ACC112 (cell line): ENCODE data around the gene PARD6A.
"Not testable (repeated sequence)": the region's sequence is repeated elsewhere in the genome, so short reads cannot be mapped to it uniquely, and the experiment has no call there.

Experiments used
- H2AFZ ChIP-seq: fragments of 200-600 bp; sonication (generic); one replicate; pipeline ENCODE4 v1.6.0; 2017; ENCODE audit warnings: antibody characterized with exemption, low read length; ENCODE audit not compliant: unreplicated experiment
- H3K27ac ChIP-seq: fragments of 200-600 bp; sonication (generic); 2 replicates; pipeline ENCODE4 v1.5.1; 2014; ENCODE audit warnings: low read depth, mild to moderate bottlenecking, antibody characterized with exemption, low read length, moderate library complexity
- H3K27me3 ChIP-seq: fragments of 200-600 bp; sonication (generic); 2 replicates; pipeline ENCODE4 v1.6.1; 2014; ENCODE audit warnings: mild to moderate bottlenecking, antibody characterized with exemption, low read length, moderate library complexity, mixed read lengths; ENCODE audit not compliant: insufficient read depth
- H3K36me3 ChIP-seq: fragments of 200-600 bp; sonication (generic); 2 replicates; pipeline ENCODE4 v1.6.1; 2016; ENCODE audit warnings: mild to moderate bottlenecking, antibody characterized with exemption, low read length, moderate library complexity, mixed read lengths; ENCODE audit not compliant: insufficient read depth
- H3K4me1 ChIP-seq: fragments of 200-600 bp; sonication (generic); one replicate; pipeline ENCODE4 v1.6.1; 2016; ENCODE audit warnings: low read length, mixed read lengths; ENCODE audit not compliant: insufficient read depth, unreplicated experiment, control insufficient read depth
- H3K4me3 ChIP-seq: fragments of 200-600 bp; sonication (generic); 2 replicates; pipeline ENCODE4 v1.5.1; 2014; ENCODE audit warnings: mild to moderate bottlenecking, low read depth, low read length
- H3K79me2 ChIP-seq: fragments of 200-600 bp; sonication (generic); one replicate; pipeline ENCODE4 v1.6.0; 2016; ENCODE audit warnings: low read length; ENCODE audit not compliant: control insufficient read depth, unreplicated experiment, insufficient read depth

The PARD6A gene

GRCh38 chr16:67676516-67676915, 15.8 kb downstream of the PARD6A start:
- no peak overlapping the region for H3K4me3 ChIP-seq
- H3K79me2 ChIP-seq: no peaks in the 10 kb centered on the region
- no peaks in the 10 kb centered on the region for H3K27me3 ChIP-seq
- peaks cover 5% of the 10 kb centered on the region for H3K4me1 ChIP-seq
- H3K36me3 ChIP-seq: peaks cover 5% of the 10 kb centered on the region; the same call in 1 of the 2 replicates
- H3K27ac ChIP-seq: no peak overlapping the region
- no peak overlapping the region for H2AFZ ChIP-seq

DNA sequence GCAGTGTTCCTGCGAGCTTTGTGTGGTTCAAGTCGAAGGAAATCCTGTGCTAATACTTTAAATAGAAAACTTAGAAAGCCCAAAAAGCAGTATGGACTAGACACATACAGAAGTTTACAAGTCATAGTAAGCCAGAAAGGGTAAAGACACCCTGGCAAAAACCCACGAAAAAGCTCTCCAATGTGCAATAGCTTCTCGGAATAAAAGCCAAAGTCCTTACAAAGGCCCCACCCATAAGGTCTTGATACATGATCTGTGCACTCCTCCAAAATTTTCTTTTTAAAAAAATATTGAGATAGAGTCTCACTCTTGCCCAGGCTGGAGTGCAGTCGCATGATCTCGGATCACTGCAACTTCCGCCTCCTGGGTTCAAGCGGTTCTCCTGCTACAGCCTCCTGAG, 16.2 kb downstream of the PARD6A start:
- Histone ChIP-seq H2AFZ (no peak overlapping the region), H3K4me3 (no peak overlapping the region), H3K27me3 (no peaks in the 10 kb centered on the region), H3K36me3 (peaks cover 5% of the 10 kb centered on the region; the same call in 1 of the 2 replicates), H3K4me1 (peaks cover 5% of the 10 kb centered on the region), H3K79me2 (no peaks in the 10 kb centered on the region), H3K27ac (no peak overlapping the region)

GRCh38 chr16:67677712-67678111, 17.0 kb downstream of the PARD6A start:
- Histone ChIP-seq H3K79me2 (no peaks in the 10 kb centered on the region), H3K27ac (no peak overlapping the region), H3K4me1 (peaks cover 5% of the 10 kb centered on the region), H2AFZ (no peak overlapping the region), H3K36me3 (peaks cover 5% of the 10 kb centered on the region; the same call in 1 of the 2 replicates), H3K27me3 (no peaks in the 10 kb centered on the region), H3K4me3 (no peak overlapping the region)

GRCh38 chr16:67678354-67679023, 17.7 kb downstream of the PARD6A start:
- H3K4me1 ChIP-seq: peaks cover 2% of the 10 kb centered on the region
- H3K27me3 ChIP-seq: no peaks in the 10 kb centered on the region
- H3K36me3 ChIP-seq: peaks cover 7% of the 10 kb centered on the region; the same call in 1 of the 2 replicates
- no peaks in the 10 kb centered on the region for H3K79me2 ChIP-seq
- no peak overlapping the region for H3K4me3 ChIP-seq
- H3K27ac ChIP-seq: no peak overlapping the region
- H2AFZ ChIP-seq: no peak overlapping the region

DNA sequence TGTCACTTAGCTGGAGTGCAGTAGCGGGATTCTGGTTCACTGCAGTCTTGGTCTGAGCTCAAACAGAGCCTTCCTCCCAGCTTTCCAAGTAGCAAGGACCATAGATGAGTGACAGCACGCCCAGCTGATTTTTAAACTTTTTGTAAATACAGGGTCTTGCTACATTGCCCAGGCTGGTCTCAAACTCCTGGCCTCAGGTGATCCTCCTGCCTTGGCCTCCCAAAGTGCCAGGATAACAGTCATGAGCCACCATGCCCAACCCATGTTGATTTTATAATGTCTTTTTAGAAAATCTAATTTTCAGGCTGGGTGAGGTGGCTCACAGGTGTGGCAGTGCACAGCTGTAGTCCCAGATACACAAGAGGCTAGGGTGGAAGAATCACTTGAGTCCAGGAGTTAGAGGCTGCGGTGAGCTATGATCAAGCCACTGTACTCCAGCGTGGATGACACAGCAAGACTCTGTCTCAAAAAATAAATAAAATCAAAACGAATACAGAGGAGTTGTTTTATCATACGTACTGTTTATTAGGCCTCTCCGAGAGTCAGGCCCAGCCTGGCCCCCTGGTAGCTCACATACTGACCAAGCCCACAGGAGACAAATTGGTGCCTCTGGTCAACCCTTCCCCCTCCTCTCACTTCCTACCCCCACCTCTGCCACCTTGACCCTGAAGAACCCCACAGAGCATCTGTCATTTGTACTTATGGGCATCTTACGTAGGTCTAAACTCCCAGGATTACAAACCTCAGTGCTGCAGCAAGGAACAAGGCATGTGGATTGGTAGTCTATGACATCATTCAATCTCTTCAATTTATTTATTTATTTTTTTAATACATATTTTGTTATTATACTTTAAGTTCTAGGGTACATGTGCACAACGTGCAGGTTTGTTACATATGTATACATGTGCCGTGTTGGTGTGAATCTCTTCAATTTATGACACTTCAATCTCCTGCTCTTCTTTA, 19.5 kb downstream of the PARD6A start:
- H3K27me3 ChIP-seq: no peaks in the 10 kb centered on the region
- no peaks in the 10 kb centered on the region for H3K4me1 ChIP-seq
- peaks cover 15% of the 10 kb centered on the region; the same call in 1 of the 2 replicates for H3K36me3 ChIP-seq
- H2AFZ ChIP-seq: no peak overlapping the region
- H3K79me2 ChIP-seq: no peaks in the 10 kb centered on the region
- H3K27ac ChIP-seq: no peak overlapping the region
- H3K4me3 ChIP-seq: no peak overlapping the region

GRCh38 chr16:67683767-67684166, 23.0 kb downstream of the PARD6A start:
- peaks cover 14% of the 10 kb centered on the region; the same call in 1 of the 2 replicates for H3K36me3 ChIP-seq
- no peaks in the 10 kb centered on the region for H3K79me2 ChIP-seq
- H3K27me3 ChIP-seq: no peaks in the 10 kb centered on the region
- H3K27ac ChIP-seq: no peak overlapping the region
- no peak overlapping the region for H3K4me3 ChIP-seq
- H3K4me1 ChIP-seq: no peaks in the 10 kb centered on the region
- H2AFZ ChIP-seq: no peak overlapping the region

DNA sequence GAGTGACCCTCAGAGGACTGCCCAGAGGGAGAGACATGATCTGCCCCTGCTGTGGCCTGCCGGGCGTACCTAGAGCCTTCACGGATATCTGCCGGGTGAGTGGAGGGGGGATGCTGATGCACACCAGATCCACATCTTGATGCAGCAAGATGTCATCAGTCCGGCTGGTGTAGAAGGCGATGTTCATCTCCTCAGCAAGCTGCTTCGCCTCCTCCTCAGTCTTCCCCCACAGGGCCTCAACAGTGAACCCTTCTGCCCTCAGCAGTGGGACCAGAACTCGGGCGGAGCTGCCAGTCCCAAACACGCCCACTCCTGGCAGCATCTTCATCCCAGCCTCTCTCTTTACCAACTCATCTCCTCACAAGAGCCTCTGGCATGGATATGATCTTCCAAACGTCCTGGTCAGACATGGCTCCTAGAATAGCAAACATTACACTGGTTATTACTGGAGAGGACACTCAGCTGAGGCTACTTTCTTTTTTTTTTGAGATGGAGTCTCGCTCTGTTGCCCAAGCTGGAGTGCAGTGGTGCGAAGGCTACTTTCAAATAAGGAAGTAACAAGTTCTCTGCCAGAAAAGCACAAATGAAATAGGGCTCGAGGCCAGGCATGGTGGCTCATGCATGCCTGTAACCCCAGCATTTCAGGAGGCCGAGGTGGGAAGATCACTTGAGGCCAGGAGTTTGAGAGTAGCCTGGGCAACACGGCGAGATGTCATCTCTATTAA, 24.8 kb downstream of the PARD6A start:
- peaks cover 14% of the 10 kb centered on the region; the same call in 1 of the 2 replicates for H3K36me3 ChIP-seq

DNA sequence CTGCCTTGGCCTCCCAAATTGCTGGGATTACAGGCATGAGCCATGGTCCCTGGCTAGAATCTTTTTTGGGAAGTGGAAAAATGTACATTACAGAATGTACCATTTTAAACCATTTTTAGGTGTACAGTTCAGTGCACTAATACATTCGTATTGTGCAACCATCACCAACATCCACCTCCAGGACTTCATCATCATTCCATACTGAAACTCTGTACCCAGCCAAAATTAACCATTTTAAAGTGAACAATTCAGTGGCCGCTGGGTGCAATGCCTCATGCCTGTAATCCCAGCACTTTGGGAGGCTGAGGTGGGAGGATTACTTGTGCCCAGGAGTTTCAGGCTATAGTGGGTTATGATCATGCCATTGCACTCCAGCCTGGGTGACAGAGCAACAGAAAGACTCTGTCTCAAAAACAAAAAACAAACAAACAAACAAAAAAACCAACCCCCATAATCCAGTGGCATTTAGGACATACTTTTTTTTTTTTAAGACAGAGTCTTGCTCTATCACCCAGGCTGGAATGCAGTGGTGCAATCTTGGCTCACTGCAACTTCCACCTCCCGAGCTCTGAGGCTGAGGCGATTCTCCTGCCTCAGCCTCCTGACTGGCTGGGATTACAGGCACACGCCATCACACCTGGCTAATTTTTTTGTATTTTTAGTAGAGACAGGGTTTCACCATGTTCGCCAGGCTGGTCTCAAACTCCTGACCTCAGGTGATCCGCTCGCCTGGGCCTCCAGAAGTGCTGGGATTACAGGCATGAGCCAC, 32.9 kb downstream of the PARD6A start:
- H2AFZ ChIP-seq, H3K27me3 ChIP-seq, H3K4me3 ChIP-seq, H3K4me1 ChIP-seq, H3K27ac ChIP-seq, H3K79me2 ChIP-seq, H3K36me3 ChIP-seq: not testable (repeated sequence)

More for the DNA sequence above, 24.8 kb downstream of the PARD6A start:
- H3K79me2 ChIP-seq: no peaks in the 10 kb centered on the region
- H3K4me1 ChIP-seq: no peaks in the 10 kb centered on the region
- no peaks in the 10 kb centered on the region for H3K27me3 ChIP-seq
- no peak overlapping the region for H3K27ac ChIP-seq
- no peak overlapping the region for H3K4me3 ChIP-seq
- no peak overlapping the region for H2AFZ ChIP-seq

- Histone ChIP-seq H3K27ac (no peak overlapping the region), H3K27me3 (no peaks in the 10 kb centered on the region), H2AFZ (no peak overlapping the region), H3K79me2 (peaks cover 2% of the 10 kb centered on the region), H3K36me3 (peaks cover 5% of the 10 kb centered on the region; the same call in 1 of the 2 replicates), H3K4me1 (no peaks in the 10 kb centered on the region), H3K4me3 (no peak overlapping the region)
Measured at GRCh38 chr16:67694611-67695010, 33.9 kb downstream of the PARD6A start.
